Motor neuron (in vitro differentiated cells): ENCODE results near the gene RPEL1. TPM values are rescaled to one million over a fixed set of nuclear protein-coding genes. Genes with fewer than 3 reads are reported as not detected.
A peak's percentile ranks its signal among the peaks of the same experiment; 100 is the strongest.
"Not testable (repeated sequence)": the region's sequence is repeated elsewhere in the genome, so short reads cannot be mapped to it uniquely, and the experiment has no call there.

Experiments used
- ATAC-seq, 8 experiments: fragments of 200-7000 bp; cut with Tn5 transposase; replicated peaks in 6 of 8; 2 replicates each; pipeline ENCODE4 v1.8.0; 2021; ENCODE audit warnings: mild to moderate bottlenecking in 8 of 8, moderate library complexity in 8 of 8
- H3K27ac ChIP-seq, 2 donors: fragments of 250-450 bp; sonication (Bioruptor Pico); 2 replicates each; pipeline ENCODE4 v1.9.0; 2021; ENCODE audit warnings: antibody characterized with exemption in 2 of 2, mild to moderate bottlenecking in 2 of 2, moderate library complexity in 1 of 2
- H3K4me1 ChIP-seq, 2 donors: fragments of 250-450 bp; sonication (Bioruptor Pico); replicated peaks in 1 of 2; 2 replicates each; pipeline ENCODE4 v1.6.1; 2021; ENCODE audit warnings: antibody characterized with exemption in 2 of 2, mild to moderate bottlenecking in 2 of 2, moderate library complexity in 1 of 2
- H3K4me3 ChIP-seq, 5 donors: fragments of 250-450 bp; sonication (Bioruptor Pico); 2 replicates each; pipeline ENCODE4 v1.9.0; 2021; ENCODE audit warnings: antibody characterized with exemption in 5 of 5, mild to moderate bottlenecking in 5 of 5, moderate library complexity in 4 of 5
- WGBS, 10 experiments: fragments of 450-650 bp; shearing (Covaris generic); methylation state at CpG; one replicate each; pipeline ENCODE4 v1.0.0; 2022; 5-methylcytosine and 5-hydroxymethylcytosine counted together
- in situ Hi-C, 9 experiments: fragments of 400-800 bp; cut with MboI; loops; one replicate each; pipeline ENCODE4 v1.15.0; 2021; ENCODE audit warnings: low sequenced_read_pairs in 9 of 9, low pct_unique_long_range_greater_than_20kb in 2 of 9; ENCODE audit not compliant: unreplicated experiment in 9 of 9
- total RNA-seq, 8 experiments: library from RNA; unstranded; fragments of 300-600 nt; gene quantifications; 2 replicates each; pipeline versions ENCODE4 v1.2.3 to v1.2.4, GENCODE V29; 2022

Gene RPEL1
- total RNA-seq, 8 experiments from 2014 or later, result 0.09 to 1.3 (median 0.25) TPM; not detected in 2

GRCh38 chr10:103210262-103210661 is 35.4 kb upstream of the RPEL1 start:
- WGBS, 10 experiments, result 16 to 100% (median 74%) methylated on average over 1 to 4 of the region's 4 CpGs; no CpG with 5 or more reads in 2 of the 10 experiments
- H3K4me3 ChIP-seq, H3K27ac ChIP-seq, in situ Hi-C loops, ATAC-seq: not testable (repeated sequence)
- peaks cover 5 to 13% of the 10 kb centered on the region in 2 donors for H3K4me1 ChIP-seq

GRCh38 chr10:103215601-103216000 is 30.1 kb upstream of the RPEL1 start:
- in situ Hi-C loops, result no loop called here
- Histone ChIP-seq H3K4me3 (no peak overlapping the region), H3K27ac (no peak overlapping the region), H3K4me1 (no peaks in the 10 kb centered on the region)
- ATAC-seq, result no peak
- WGBS, 10 experiments, result 50 to 93% (median 72%) methylated on average over 1 to 5 of the region's 5 CpGs; no CpG with 5 or more reads in 2 of the 10 experiments

- H3K27ac ChIP-seq, ATAC-seq, in situ Hi-C loops, H3K4me1 ChIP-seq, H3K4me3 ChIP-seq: not testable (repeated sequence)
- WGBS, 10 experiments, result 14 to 91% (median 42%) methylated on average over 1 to 4 of the region's 4 CpGs; no CpG with 5 or more reads in 3 of the 10 experiments
Measured at GRCh38 chr10:103216362-103216761, 29.3 kb upstream of the RPEL1 start.

GRCh38 chr10:103224133-103224532 is 21.6 kb upstream of the RPEL1 start:
- in situ Hi-C loops, result no loop called here
- WGBS, 10 experiments, result 0 to 94% (median 68%) methylated on average over 1 to 4 of the region's 4 CpGs; no CpG with 5 or more reads in 3 of the 10 experiments
- Histone ChIP-seq H3K4me3 (no peak overlapping the region), H3K4me1 (no peaks in the 10 kb centered on the region), H3K27ac (no peak overlapping the region)
- no peak for ATAC-seq

- in situ Hi-C loops, result loop anchor here in 2 of 9 experiments (25.0 kb wide), 2 partner anchors 137 to 312 kb away; partner anchors contain the start of gene CNNM2 (in 1 of the 2)
- ATAC-seq, result not testable (repeated sequence)
Measured at GRCh38 chr10:103224721-103225120, 21.0 kb upstream of the RPEL1 start.

GRCh38 chr10:103225939-103226338 is 19.7 kb upstream of the RPEL1 start:
- H3K4me3 ChIP-seq, result no peak overlapping the region
- in situ Hi-C loops, result loop anchor here in 2 of 9 experiments (25.0 kb wide), 2 partner anchors 139 to 314 kb away; partner anchors contain the start of gene CNNM2 (in 1 of the 2)
- H3K27ac ChIP-seq, result no peak overlapping the region
- ATAC-seq, result no peak
- H3K4me1 ChIP-seq, result no peaks in the 10 kb centered on the region

More at GRCh38 chr10:103224721-103225120, 21.0 kb upstream of the RPEL1 start:
- not testable (repeated sequence) for H3K4me3 ChIP-seq, H3K4me1 ChIP-seq, H3K27ac ChIP-seq
- WGBS, 10 experiments, result 37 to 100% (median 75%) methylated on average over 1 to 5 of the region's 5 CpGs; no CpG with 5 or more reads in 4 of the 10 experiments

GRCh38 chr10:103227416-103227815 is 18.3 kb upstream of the RPEL1 start:
- WGBS, 10 experiments, result 33 to 100% (median 80%) methylated on average over 1 of the region's 1 CpG; no CpG with 5 or more reads in 5 of the 10 experiments
- ATAC-seq, result no peak

GRCh38 chr10:103231047-103231551 is 14.6 kb upstream of the RPEL1 start:
- H3K27ac ChIP-seq, result no peak overlapping the region
- in situ Hi-C loops, result loop anchor here in 2 of 9 experiments (25.0 kb wide), 2 partner anchors 144 to 319 kb away; partner anchors contain the start of gene CNNM2 (in 1 of the 2)

More at GRCh38 chr10:103227416-103227815, 18.3 kb upstream of the RPEL1 start:
- no peaks in the 10 kb centered on the region for H3K4me1 ChIP-seq
- in situ Hi-C loops, result loop anchor here in 2 of 9 experiments (25.0 kb wide), 2 partner anchors 140 to 315 kb away; partner anchors contain the start of gene CNNM2 (in 1 of the 2)
- no peak overlapping the region for H3K27ac ChIP-seq
- H3K4me3 ChIP-seq, result no peak overlapping the region

GRCh38 chr10:103232131-103232673 is 13.5 kb upstream of the RPEL1 start:
- ATAC-seq, result peak in 1 of 8 experiments; percentile 32

More at GRCh38 chr10:103231047-103231551, 14.6 kb upstream of the RPEL1 start:
- WGBS, 10 experiments, result 10 to 93% (median 50%) methylated on average over 2 of the region's 4 CpGs; no CpG with 5 or more reads in 1 of the 10 experiments
- no peaks in the 10 kb centered on the region for H3K4me1 ChIP-seq
- no peak overlapping the region for H3K4me3 ChIP-seq
- peak in 6 of 8 experiments; percentile 23 to 89 (median 41) for ATAC-seq

GRCh38 chr10:103232772-103233488 is 12.8 kb upstream of the RPEL1 start:
- no peak for ATAC-seq
- Histone ChIP-seq H3K4me3 (no peak overlapping the region), H3K27ac (no peak overlapping the region), H3K4me1 (no peaks in the 10 kb centered on the region)
- in situ Hi-C loops, result loop anchor here in 2 of 9 experiments (25.0 kb wide), 2 partner anchors 146 to 321 kb away; partner anchors contain the start of gene CNNM2 (in 1 of the 2)
- 46 to 100% (median 83%) methylated on average over 2 to 7 of the region's 7 CpGs for WGBS, 10 experiments

More at GRCh38 chr10:103232131-103232673, 13.5 kb upstream of the RPEL1 start:
- Histone ChIP-seq H3K27ac (no peak overlapping the region), H3K4me3 (no peak overlapping the region), H3K4me1 (no peaks in the 10 kb centered on the region)
- in situ Hi-C loops, result loop anchor here in 2 of 9 experiments (25.0 kb wide), 2 partner anchors 145 to 320 kb away; partner anchors contain the start of gene CNNM2 (in 1 of the 2)
- WGBS, 10 experiments, result 43 to 100% (median 80%) methylated on average over 1 to 3 of the region's 3 CpGs; no CpG with 5 or more reads in 1 of the 10 experiments

- WGBS, 10 experiments, result 83 to 100% (median 100%) methylated on average over 1 to 2 of the region's 2 CpGs; no CpG with 5 or more reads in 1 of the 10 experiments
- no peak overlapping the region for H3K27ac ChIP-seq
- in situ Hi-C loops, result loop anchor here in 2 of 9 experiments (25.0 kb wide), 2 partner anchors 148 to 323 kb away; partner anchors contain the start of gene CNNM2 (in 1 of the 2)
- H3K4me3 ChIP-seq, result no peak overlapping the region
- no peak for ATAC-seq
- no peaks in the 10 kb centered on the region for H3K4me1 ChIP-seq
Measured at GRCh38 chr10:103235775-103236174, 9.9 kb upstream of the RPEL1 start.

- Histone ChIP-seq H3K4me1 (peaks cover 0 to 5% of the 10 kb centered on the region in 2 donors), H3K27ac (no peak overlapping the region), H3K4me3 (no peak overlapping the region)
- in situ Hi-C loops, result loop anchor here in 2 of 9 experiments (25.0 kb wide), 2 partner anchors 151 to 326 kb away; partner anchors contain the start of gene CNNM2 (in 1 of the 2)
- peak in 3 of 8 experiments; percentile 56 to 82 (median 79) for ATAC-seq
- WGBS, 10 experiments, result 40 to 96% (median 84%) methylated on average over 1 to 10 of the region's 11 CpGs
Measured at GRCh38 chr10:103238506-103239252, 7.0 kb upstream of the RPEL1 start.
